HL-60 (cell line): ENCODE results near the gene HPS1.

Experiments used
- DNase-seq, 2 experiments: peaks; one replicate each; pipeline ENCODE4 v3.0.0-alpha.2; 2010 to 2020; ENCODE audit warnings: low read depth in 1 of 2, low spot score in 1 of 2
- H3K27ac ChIP-seq: fragments of 250-450 bp; sonication (Bioruptor Pico); replicated peaks from 2 replicates; pipeline ENCODE4 v1.5.1; 2020; ENCODE audit warnings: mild to moderate bottlenecking, moderate library complexity
- H3K27me3 ChIP-seq: fragments of 250-450 bp; sonication (Bioruptor Pico); 2 replicates; pipeline ENCODE4 v1.5.1; 2021; ENCODE audit warnings: mild to moderate bottlenecking, moderate library complexity; ENCODE audit not compliant: insufficient read depth, poor library complexity, severe bottlenecking
- H3K4me3 ChIP-seq: replicated peaks from 2 replicates; pipeline ENCODE4 v1.5.1; 2011; ENCODE audit warnings: mild to moderate bottlenecking, control low read depth, low read length; ENCODE audit not compliant: insufficient read depth
- CTCF ChIP-seq: IDR thresholded peaks from one replicate; pipeline ENCODE4 v1.5.1; 2011; ENCODE audit warnings: low read length, control low read depth, inconsistent platforms; ENCODE audit not compliant: insufficient read depth
- GABPA ChIP-seq: IDR thresholded peaks from 2 replicates; pipeline ENCODE4 v1.6.1; 2012; ENCODE audit warnings: low read depth
- POLR2AphosphoS5 ChIP-seq: IDR thresholded peaks from 2 replicates; pipeline ENCODE4 v1.6.1; 2012; ENCODE audit warnings: low read depth
- REST ChIP-seq: IDR thresholded peaks from 2 replicates; pipeline ENCODE4 v1.6.1; 2012; ENCODE audit warnings: low read depth; ENCODE audit not compliant: insufficient replicate concordance
- SPI1 ChIP-seq: IDR thresholded peaks from 2 replicates; pipeline ENCODE4 v1.6.1; 2012; ENCODE audit warnings: low read depth, mild to moderate bottlenecking, borderline replicate concordance

HPS1 gene

GRCh38 chr10:98444314-98445006 lies 2.3 kb downstream of the HPS1 start:
- DNase-seq = no peak
- Histone ChIP-seq H3K27ac (no peak overlapping the region), H3K27me3 (no peaks in the 10 kb centered on the region), H3K4me3 (no peak overlapping the region)
- TF ChIP-seq POLR2AphosphoS5 = no peak
- TF ChIP-seq REST = no peak
- no peak for TF ChIP-seq CTCF
- TF ChIP-seq SPI1 = no peak
- TF ChIP-seq GABPA = no peak

GRCh38 chr10:98438715-98439114 lies 8.0 kb downstream of the HPS1 start:
- no peak for DNase-seq
- Histone ChIP-seq H3K4me3 (no peak overlapping the region), H3K27me3 (no peaks in the 10 kb centered on the region), H3K27ac (no peak overlapping the region)
- TF ChIP-seq GABPA = no peak
- TF ChIP-seq SPI1 = no peak
- no peak for TF ChIP-seq CTCF
- no peak for TF ChIP-seq REST
- TF ChIP-seq POLR2AphosphoS5 = no peak

GRCh38 chr10:98436704-98437103 lies 10.0 kb downstream of the HPS1 start:
- no peak overlapping the region for H3K27ac ChIP-seq
- H3K27me3 ChIP-seq = no peaks in the 10 kb centered on the region
- H3K4me3 ChIP-seq = no peak overlapping the region
- TF ChIP-seq CTCF = no peak
- TF ChIP-seq POLR2AphosphoS5 = no peak
- no peak for TF ChIP-seq REST
- no peak for TF ChIP-seq GABPA
- TF ChIP-seq SPI1 = no peak
- no peak for DNase-seq
